Endodermal cell (in vitro differentiated cells): ENCODE results near the gene TTLL10. TPM values are rescaled to one million over a fixed set of nuclear protein-coding genes. Genes with fewer than 3 reads are reported as not detected.

Source experiments
- DNase-seq: peaks from one replicate; pipeline ENCODE4 v3.0.0-alpha.2; 2017
- H3K27ac ChIP-seq: 2 replicates; pipeline ENCODE4 v1.5.1; 2013; ENCODE audit warnings: mild to moderate bottlenecking, low read depth, low read length, moderate library complexity
- H3K27me3 ChIP-seq: 2 replicates; pipeline ENCODE4 v1.6.1; 2013; ENCODE audit warnings: mild to moderate bottlenecking, low read length, moderate library complexity; ENCODE audit not compliant: insufficient read depth, control insufficient read depth, poor library complexity, severe bottlenecking
- H3K36me3 ChIP-seq: 2 replicates; pipeline ENCODE4 v1.7.0; 2013; ENCODE audit warnings: mild to moderate bottlenecking, low read length, moderate library complexity; ENCODE audit not compliant: control insufficient read depth, insufficient read depth
- H3K4me1 ChIP-seq: one replicate; pipeline ENCODE4 v1.7.0; 2013; ENCODE audit warnings: low read length; ENCODE audit not compliant: control insufficient read depth, insufficient read depth
- H3K4me3 ChIP-seq: 2 replicates; pipeline ENCODE4 v1.5.1; 2013; ENCODE audit warnings: mild to moderate bottlenecking, low read length, moderate library complexity
- H3K9ac ChIP-seq: 2 replicates; pipeline ENCODE4 v1.6.1; 2013; ENCODE audit warnings: mild to moderate bottlenecking, low read length, moderate library complexity; ENCODE audit not compliant: poor library complexity, severe bottlenecking; ENCODE audit errors: extremely low read depth
- H3K9me3 ChIP-seq: 2 replicates; pipeline ENCODE4 v1.6.1; 2013; ENCODE audit warnings: mild to moderate bottlenecking, low read length, moderate library complexity; ENCODE audit not compliant: control insufficient read depth
- H3K27ac Mint-ChIP-seq: 2 replicates; pipeline ENCODE4 v1.8.0; 2020; ENCODE audit warnings: mixed read lengths
- H3K27me3 Mint-ChIP-seq: 2 replicates; pipeline ENCODE4 v1.8.0; 2021; ENCODE audit warnings: mild to moderate bottlenecking, mixed read lengths; ENCODE audit not compliant: insufficient read depth
- H3K36me3 Mint-ChIP-seq: 2 replicates; pipeline ENCODE4 v1.8.0; 2020; ENCODE audit warnings: low read depth, mixed read lengths
- H3K4me1 Mint-ChIP-seq: 2 replicates; pipeline ENCODE4 v1.8.0; 2020; ENCODE audit warnings: mixed read lengths
- H3K4me3 Mint-ChIP-seq: 2 replicates; pipeline ENCODE4 v1.8.0; 2020; ENCODE audit warnings: mild to moderate bottlenecking, moderate library complexity, mixed read lengths
- H3K9me3 Mint-ChIP-seq: 2 replicates; pipeline ENCODE4 v1.8.0; 2020; ENCODE audit warnings: mild to moderate bottlenecking, mixed read lengths
- whole genome bisulfite sequencing, 2 experiments: methylation state at CpG; one replicate each; pipeline versions ENCODE4 v1.1.5 to v1.1.7; 2013; ENCODE audit warnings: missing lambda C conversion rate in 2 of 2, mixed read lengths in 1 of 2; ENCODE audit not compliant: insufficient coverage in 1 of 2, insufficient read length in 1 of 2; 5-methylcytosine and 5-hydroxymethylcytosine counted together
- total RNA-seq, 2 donors: library from RNA; stranded (reverse); fragmentation: NEBNext Ultra II Directional in 1 of 2; extraction: Animal tissue kit (Norgen Biotek cat#: 25700) in 1 of 2; gene quantifications; 2 replicates in 1 of 2; 3 replicates in 1 of 2; pipeline ENCODE4 v1.2.1, GENCODE V29; 2021
- TF ChIP-seq, protein P1 (sequence below): fragments of 200-600 bp; sonication (generic); conservative IDR thresholded peaks from 2 replicates; pipeline ENCODE4 v1.5.0; 2021; ENCODE audit warnings: antibody characterized with exemption, mild to moderate bottlenecking

TTLL10 gene
- total RNA-seq, 2 donors from 2014 or later: 0.93 to 1.2 TPM

DNA sequence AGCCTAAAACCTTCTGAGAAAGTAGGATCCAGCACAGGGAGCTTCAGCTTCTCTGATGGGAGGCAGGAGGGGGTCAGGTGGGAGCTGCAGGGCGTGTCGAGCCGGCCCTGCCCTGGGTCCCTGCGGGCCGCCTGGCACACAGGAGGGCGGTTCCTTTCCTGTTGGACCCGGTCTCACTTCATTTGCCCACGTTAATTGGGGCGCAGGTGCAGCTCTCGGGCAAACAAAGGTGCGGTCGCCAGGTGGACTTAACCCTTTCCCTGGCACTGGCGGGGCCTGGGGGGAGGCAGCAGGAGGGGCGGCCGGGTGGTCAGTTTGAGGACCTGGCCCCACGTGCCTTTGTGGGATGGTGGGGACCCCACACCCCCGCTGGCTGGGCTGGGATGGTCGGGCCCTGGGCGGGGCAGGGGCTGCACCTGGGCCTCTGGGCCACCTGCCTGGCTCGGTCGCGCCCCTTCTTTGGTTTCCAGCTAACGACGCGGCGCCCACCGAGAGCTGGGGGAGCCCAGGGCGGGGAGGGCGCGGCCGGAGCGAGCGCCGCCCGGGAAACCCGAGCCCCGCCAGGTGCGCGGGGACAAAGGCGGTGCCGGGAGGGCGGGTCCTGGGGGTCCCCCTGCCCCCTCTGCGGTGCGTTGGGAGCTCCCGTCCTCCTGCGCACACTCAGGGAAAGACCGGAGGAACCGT, 37.0 kb upstream of the TTLL10 start:
- no peaks in the 10 kb centered on the region for H3K9me3 Mint-ChIP-seq
- TF ChIP-seq, protein P1, sequence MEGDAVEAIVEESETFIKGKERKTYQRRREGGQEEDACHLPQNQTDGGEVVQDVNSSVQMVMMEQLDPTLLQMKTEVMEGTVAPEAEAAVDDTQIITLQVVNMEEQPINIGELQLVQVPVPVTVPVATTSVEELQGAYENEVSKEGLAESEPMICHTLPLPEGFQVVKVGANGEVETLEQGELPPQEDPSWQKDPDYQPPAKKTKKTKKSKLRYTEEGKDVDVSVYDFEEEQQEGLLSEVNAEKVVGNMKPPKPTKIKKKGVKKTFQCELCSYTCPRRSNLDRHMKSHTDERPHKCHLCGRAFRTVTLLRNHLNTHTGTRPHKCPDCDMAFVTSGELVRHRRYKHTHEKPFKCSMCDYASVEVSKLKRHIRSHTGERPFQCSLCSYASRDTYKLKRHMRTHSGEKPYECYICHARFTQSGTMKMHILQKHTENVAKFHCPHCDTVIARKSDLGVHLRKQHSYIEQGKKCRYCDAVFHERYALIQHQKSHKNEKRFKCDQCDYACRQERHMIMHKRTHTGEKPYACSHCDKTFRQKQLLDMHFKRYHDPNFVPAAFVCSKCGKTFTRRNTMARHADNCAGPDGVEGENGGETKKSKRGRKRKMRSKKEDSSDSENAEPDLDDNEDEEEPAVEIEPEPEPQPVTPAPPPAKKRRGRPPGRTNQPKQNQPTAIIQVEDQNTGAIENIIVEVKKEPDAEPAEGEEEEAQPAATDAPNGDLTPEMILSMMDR: no peak
- no peaks in the 10 kb centered on the region for H3K36me3 ChIP-seq
- no peak overlapping the region for H3K27ac ChIP-seq
- no peaks in the 10 kb centered on the region for H3K4me1 ChIP-seq
- no peak overlapping the region for H3K4me3 ChIP-seq
- 65 to 71% methylated on average over 25 to 48 of the region's 48 CpGs for WGBS, 2 experiments
- no peak overlapping the region for H3K27ac Mint-ChIP-seq
- H3K4me1 Mint-ChIP-seq: no peaks in the 10 kb centered on the region
- H3K27me3 Mint-ChIP-seq: peaks cover 7% of the 10 kb centered on the region
- H3K9ac ChIP-seq: no peak overlapping the region
- no peaks in the 10 kb centered on the region for H3K36me3 Mint-ChIP-seq
- no peak overlapping the region for H3K4me3 Mint-ChIP-seq
- H3K27me3 ChIP-seq: no peaks in the 10 kb centered on the region
- no peak for DNase-seq
- no peaks in the 10 kb centered on the region for H3K9me3 ChIP-seq

DNA sequence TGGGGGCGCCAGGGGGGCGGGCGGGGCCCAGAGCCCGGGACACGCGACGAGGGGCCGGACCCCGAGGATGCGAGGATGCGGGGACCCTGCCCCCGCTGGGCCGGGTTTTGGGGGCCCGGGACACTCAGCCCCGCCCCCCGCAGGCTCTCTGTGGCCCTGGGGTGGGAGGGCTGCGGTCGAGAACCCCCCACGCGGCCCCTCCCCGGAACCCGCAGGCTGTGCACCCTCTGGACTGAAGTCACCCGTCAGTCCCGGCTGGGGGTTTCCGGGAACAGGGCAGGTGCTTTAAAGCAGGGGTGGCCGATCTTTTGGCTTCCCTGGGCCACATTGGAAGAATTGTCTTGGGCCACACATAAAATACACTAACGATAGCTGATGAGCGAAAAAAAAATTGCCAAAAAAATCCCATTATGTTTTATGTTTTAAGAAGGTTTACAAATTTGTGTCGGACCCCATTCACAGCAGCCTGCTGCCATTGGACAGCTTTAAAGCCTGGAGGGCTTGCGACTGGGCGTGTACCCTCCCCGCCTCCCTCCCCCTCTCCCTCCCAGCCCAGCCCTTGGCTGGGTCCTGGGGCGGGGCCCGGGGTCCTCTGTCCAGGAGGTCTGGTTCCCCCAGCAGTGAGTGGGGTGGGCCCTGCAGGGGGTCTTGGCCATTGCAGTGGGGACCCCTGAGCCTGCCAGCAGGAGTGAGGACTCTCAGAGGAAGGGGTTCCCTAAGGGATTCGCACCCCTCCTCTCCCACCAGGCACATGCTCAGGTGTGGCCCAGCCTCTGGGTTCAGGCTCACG, 36.2 kb upstream of the TTLL10 start:
- no peak overlapping the region for H3K9ac ChIP-seq
- H3K4me3 ChIP-seq: no peak overlapping the region
- Mint-ChIP-seq H3K36me3 (no peaks in the 10 kb centered on the region), H3K27ac (no peak overlapping the region), H3K4me1 (no peaks in the 10 kb centered on the region), H3K4me3 (no peak overlapping the region), H3K9me3 (no peaks in the 10 kb centered on the region), H3K27me3 (peaks cover 7% of the 10 kb centered on the region)
- no peaks in the 10 kb centered on the region for H3K27me3 ChIP-seq
- no peaks in the 10 kb centered on the region for H3K4me1 ChIP-seq
- 64 to 92% methylated on average over 13 to 35 of the region's 36 CpGs for WGBS, 2 experiments
- no peaks in the 10 kb centered on the region for H3K9me3 ChIP-seq
- H3K27ac ChIP-seq: no peak overlapping the region
- TF ChIP-seq, protein P1: no peak
- no peak for DNase-seq
- no peaks in the 10 kb centered on the region for H3K36me3 ChIP-seq

DNA sequence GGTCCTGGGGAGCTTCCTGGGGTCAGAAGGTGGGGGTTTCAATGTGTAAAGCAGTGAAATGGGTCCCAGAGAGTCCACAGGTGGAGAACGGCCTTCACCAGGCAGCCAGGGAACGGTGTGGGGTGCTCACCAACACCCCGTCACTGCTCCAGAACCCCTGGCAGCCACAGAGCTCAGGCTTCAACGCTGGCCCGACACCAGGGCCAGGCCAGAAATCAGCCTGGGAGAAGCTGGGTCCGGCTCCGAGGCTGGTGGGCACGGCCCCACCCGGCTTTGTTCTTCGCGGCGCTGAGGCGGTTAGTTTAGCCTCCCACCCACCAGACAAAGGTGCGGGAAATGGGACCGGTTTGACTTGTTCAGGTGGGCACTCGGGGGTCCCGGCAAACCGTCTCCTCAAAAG, 33.0 kb upstream of the TTLL10 start:
- Mint-ChIP-seq H3K9me3 (no peaks in the 10 kb centered on the region), H3K36me3 (no peaks in the 10 kb centered on the region), H3K4me3 (no peak overlapping the region), H3K27ac (no peak overlapping the region), H3K4me1 (peaks cover 1% of the 10 kb centered on the region), H3K27me3 (peaks cover 7% of the 10 kb centered on the region)
- Histone ChIP-seq H3K27me3 (no peaks in the 10 kb centered on the region), H3K36me3 (no peaks in the 10 kb centered on the region), H3K4me3 (no peak overlapping the region), H3K9me3 (no peaks in the 10 kb centered on the region), H3K4me1 (no peaks in the 10 kb centered on the region), H3K27ac (no peak overlapping the region), H3K9ac (no peak overlapping the region)
- TF ChIP-seq, protein P1: no peak
- no peak for DNase-seq
- 93 to 94% methylated on average over 13 to 15 of the region's 18 CpGs for WGBS, 2 experiments
